Ishikawa (cell line): ENCODE data around the gene FAAP20.

ENCODE experiments used
- CEBPB ChIP-seq: IDR thresholded peaks from 2 replicates; pipeline ENCODE4 v1.6.1; 2012
- CREB1 ChIP-seq: IDR thresholded peaks from 2 replicates; pipeline ENCODE4 v1.6.1; 2012; ENCODE audit warnings: low read depth
- EGR1 ChIP-seq: IDR thresholded peaks from 2 replicates; pipeline ENCODE4 v1.6.1; 2012
- EP300 ChIP-seq: IDR thresholded peaks from 2 replicates; pipeline ENCODE4 v1.6.1; 2012; ENCODE audit warnings: borderline replicate concordance
- FOXM1 ChIP-seq: IDR thresholded peaks from 2 replicates; pipeline ENCODE4 v1.6.1; 2012; ENCODE audit warnings: low read depth, borderline replicate concordance
- NFIC ChIP-seq: IDR thresholded peaks from 2 replicates; pipeline ENCODE4 v1.6.1; 2012
- RAD21 ChIP-seq: IDR thresholded peaks from 2 replicates; pipeline ENCODE4 v1.6.1; 2012; ENCODE audit warnings: low read depth
- TAF1 ChIP-seq: IDR thresholded peaks from 2 replicates; pipeline ENCODE4 v1.6.1; 2012; ENCODE audit warnings: low read depth, mild to moderate bottlenecking
- TCF12 ChIP-seq: IDR thresholded peaks from 2 replicates; pipeline ENCODE4 v1.6.1; 2012; ENCODE audit warnings: low read depth
- TEAD4 ChIP-seq: IDR thresholded peaks from 2 replicates; pipeline ENCODE4 v1.6.1; 2012
- YY1 ChIP-seq: IDR thresholded peaks from 2 replicates; pipeline ENCODE4 v1.6.1; 2012; ENCODE audit warnings: low read depth
- ZBTB7A ChIP-seq: IDR thresholded peaks from 2 replicates; pipeline ENCODE4 v1.6.1; 2012; ENCODE audit warnings: low read depth
- TF ChIP-seq, protein P1 (sequence below): IDR thresholded peaks from 2 replicates; pipeline ENCODE4 v1.6.1; 2012
- TF ChIP-seq, protein P2 (sequence below): IDR thresholded peaks from 2 replicates; pipeline ENCODE4 v1.6.1; 2012; ENCODE audit warnings: low read depth, mild to moderate bottlenecking
- TF ChIP-seq, protein P3 (sequence below): IDR thresholded peaks from 2 replicates; pipeline ENCODE4 v1.6.1; 2012

The FAAP20 gene, protein sequence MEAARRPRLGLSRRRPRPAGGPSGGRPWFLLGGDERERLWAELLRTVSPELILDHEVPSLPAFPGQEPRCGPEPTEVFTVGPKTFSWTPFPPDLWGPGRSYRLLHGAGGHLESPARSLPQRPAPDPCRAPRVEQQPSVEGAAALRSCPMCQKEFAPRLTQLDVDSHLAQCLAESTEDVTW

DNA sequence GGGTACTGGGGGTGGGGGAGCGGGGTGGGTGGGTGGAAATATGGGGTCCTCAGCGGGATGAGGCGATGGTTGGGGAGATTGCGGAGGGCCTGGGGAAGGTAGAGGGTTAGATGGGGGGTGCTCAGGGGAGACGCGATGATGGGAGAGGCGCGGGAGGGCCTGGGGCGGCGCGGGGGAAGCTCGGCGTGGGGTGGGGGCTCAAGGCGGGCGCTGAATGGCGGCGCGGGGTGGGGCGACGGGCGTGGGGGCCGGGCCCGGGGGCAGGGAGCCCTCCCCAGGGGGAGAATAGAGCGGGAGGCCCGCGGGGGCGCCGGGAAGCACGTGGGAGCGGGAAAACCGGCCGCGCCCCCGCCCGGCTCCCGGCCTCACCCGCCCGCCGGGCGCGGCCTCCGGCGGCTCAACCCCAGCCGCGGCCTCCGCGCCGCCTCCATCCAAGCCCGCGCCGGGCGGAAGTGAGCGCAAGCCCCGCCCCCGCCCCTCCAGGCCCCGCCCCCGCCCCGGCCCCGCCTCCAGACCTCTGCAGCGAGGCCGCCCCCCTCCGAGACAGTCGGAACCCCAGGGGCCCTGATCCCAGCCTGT, at the start of gene FAAP20:
Gene FAAP20, minus strand, starts transcription at position 454 of the 579 bp plus-strand sequence. Its CDS starts 23 bp downstream, at position 431.
- 0 out of 2 replicates have a peak, but pooled peaks have one; percentile 16 for TF ChIP-seq YY1
- TF ChIP-seq FOXM1 = no peak

DNA sequence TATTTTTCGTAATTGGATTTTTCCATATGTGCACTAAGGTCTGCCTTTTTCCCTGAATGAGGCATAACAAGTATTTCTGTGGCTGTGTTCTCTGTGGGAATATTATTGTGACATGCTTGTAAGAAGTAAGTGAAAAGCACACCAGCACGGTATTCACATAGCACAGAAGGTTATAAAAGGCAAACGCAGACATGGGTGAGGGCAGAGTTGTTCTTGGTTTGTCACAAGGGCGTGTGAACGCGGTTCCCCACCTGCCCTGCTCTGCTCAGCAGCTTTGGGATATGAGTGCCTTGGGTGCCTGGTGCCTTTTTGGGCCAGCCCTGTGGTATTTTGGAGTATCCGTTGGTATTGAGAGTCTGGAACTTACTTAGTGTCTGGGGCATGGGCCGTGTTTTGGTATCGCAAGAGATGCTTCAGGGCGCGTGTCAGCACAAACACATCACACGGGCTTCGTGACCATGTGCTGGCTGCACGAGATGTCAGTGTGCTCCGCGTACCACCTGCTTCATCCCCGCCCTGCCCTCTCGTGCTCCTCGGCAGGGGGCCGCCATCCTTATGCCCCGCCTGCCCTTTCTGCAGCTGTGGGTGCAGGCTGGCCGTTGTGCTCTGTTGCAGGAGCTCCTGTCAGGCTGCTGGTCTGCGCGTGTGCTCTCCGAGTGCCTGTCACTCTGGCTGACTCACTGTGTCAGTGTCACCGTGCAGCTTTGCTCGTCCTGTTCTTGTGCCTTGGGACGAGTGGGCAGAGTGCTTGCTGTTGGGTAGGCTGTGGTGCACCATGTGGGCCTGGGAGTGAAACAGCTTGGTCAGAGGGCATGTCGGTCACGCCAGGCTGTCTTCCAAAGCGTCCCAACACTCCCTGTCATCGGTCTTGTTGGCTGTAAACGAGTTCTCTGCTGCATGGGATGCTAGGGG, 48.5 kb upstream of the FAAP20 start:
- TF ChIP-seq TEAD4 (no peak), TAF1 (no peak), TCF12 (no peak), CREB1 (no peak), NFIC (no peak), EGR1 (no peak), FOXM1 (no peak), ZBTB7A (no peak), CEBPB (no peak), EP300 (no peak)
- TF ChIP-seq, protein P1, sequence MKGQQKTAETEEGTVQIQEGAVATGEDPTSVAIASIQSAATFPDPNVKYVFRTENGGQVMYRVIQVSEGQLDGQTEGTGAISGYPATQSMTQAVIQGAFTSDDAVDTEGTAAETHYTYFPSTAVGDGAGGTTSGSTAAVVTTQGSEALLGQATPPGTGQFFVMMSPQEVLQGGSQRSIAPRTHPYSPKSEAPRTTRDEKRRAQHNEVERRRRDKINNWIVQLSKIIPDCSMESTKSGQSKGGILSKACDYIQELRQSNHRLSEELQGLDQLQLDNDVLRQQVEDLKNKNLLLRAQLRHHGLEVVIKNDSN = no peak
- TF ChIP-seq, protein P2, sequence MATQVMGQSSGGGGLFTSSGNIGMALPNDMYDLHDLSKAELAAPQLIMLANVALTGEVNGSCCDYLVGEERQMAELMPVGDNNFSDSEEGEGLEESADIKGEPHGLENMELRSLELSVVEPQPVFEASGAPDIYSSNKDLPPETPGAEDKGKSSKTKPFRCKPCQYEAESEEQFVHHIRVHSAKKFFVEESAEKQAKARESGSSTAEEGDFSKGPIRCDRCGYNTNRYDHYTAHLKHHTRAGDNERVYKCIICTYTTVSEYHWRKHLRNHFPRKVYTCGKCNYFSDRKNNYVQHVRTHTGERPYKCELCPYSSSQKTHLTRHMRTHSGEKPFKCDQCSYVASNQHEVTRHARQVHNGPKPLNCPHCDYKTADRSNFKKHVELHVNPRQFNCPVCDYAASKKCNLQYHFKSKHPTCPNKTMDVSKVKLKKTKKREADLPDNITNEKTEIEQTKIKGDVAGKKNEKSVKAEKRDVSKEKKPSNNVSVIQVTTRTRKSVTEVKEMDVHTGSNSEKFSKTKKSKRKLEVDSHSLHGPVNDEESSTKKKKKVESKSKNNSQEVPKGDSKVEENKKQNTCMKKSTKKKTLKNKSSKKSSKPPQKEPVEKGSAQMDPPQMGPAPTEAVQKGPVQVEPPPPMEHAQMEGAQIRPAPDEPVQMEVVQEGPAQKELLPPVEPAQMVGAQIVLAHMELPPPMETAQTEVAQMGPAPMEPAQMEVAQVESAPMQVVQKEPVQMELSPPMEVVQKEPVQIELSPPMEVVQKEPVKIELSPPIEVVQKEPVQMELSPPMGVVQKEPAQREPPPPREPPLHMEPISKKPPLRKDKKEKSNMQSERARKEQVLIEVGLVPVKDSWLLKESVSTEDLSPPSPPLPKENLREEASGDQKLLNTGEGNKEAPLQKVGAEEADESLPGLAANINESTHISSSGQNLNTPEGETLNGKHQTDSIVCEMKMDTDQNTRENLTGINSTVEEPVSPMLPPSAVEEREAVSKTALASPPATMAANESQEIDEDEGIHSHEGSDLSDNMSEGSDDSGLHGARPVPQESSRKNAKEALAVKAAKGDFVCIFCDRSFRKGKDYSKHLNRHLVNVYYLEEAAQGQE = no peak
- TF ChIP-seq, protein P3, sequence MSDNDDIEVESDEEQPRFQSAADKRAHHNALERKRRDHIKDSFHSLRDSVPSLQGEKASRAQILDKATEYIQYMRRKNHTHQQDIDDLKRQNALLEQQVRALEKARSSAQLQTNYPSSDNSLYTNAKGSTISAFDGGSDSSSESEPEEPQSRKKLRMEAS = no peak

DNA sequence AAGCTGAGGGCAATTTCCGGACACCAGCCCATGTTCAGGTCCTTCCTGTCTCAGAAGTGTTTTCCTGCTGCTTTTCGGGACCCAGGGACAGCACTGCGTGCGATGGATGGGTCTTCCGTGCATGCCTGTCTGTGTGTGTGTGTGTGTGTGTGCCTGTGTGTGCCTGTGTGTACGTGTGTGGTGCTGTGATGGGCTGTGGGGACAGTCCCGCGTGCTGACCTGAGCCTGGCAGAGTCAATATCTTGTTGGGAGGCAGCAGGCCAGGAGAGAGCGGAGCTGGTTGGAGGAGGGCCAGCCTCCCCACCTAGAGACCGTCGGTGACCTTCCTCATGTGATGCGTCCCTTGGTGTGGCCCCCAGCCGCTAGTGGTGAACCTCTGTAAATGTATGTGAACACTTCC, 47.2 kb upstream of the FAAP20 start:
- TF ChIP-seq, protein P1 = no peak
- TF ChIP-seq CREB1 (no peak), RAD21 (no peak), NFIC (no peak), FOXM1 (no peak)

DNA sequence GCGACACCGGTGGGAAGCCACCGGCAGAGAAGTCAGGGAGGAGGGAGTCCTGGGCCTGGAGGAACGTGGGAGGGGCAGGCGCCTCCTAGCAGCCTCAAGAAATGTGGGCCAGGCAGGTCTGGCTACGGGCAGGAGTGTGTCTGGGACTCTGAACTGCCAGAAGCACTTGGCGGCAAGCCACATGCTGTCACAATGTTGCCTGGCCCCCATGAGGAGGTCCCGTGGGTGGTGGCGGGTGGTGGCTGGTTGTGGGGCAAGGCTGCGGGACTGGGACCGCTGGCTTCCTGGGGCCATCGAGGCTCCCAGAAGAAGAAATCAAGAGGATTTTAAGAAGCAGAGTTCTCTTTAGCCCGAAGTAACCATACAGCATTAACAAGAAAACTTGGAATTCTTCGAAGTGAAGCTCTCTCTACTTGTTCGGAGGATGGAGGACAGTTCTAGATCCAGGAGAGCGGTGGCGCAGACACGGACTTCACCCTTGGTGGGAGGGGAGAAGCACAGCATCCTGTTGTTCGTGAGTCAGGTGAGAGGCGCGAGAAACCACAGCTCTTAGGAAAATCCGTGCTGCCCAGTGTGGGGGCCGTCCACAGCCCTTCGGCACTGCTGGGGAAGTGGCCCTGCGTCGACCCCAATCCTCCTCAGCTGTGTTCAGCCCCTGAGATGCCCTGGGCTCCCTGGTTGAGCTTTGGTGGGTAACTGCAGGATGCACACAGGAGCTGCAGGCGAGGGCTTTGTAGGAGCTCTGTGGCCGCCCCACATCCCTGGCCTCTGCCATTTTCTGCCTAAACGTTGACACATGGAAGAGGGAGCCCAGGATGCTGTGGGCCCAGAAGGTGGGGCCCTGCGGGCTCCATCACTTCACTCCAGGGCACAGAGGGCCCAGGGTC, 45.9 kb upstream of the FAAP20 start:
- TF ChIP-seq, protein P3 = no peak
- TF ChIP-seq, protein P1 = no peak
- TF ChIP-seq YY1 = no peak
- no peak for TF ChIP-seq EP300
- no peak for TF ChIP-seq EGR1
- TF ChIP-seq NFIC = peak; percentile 41; the same call in 1 of the 2 replicates
- TF ChIP-seq CEBPB = no peak

DNA sequence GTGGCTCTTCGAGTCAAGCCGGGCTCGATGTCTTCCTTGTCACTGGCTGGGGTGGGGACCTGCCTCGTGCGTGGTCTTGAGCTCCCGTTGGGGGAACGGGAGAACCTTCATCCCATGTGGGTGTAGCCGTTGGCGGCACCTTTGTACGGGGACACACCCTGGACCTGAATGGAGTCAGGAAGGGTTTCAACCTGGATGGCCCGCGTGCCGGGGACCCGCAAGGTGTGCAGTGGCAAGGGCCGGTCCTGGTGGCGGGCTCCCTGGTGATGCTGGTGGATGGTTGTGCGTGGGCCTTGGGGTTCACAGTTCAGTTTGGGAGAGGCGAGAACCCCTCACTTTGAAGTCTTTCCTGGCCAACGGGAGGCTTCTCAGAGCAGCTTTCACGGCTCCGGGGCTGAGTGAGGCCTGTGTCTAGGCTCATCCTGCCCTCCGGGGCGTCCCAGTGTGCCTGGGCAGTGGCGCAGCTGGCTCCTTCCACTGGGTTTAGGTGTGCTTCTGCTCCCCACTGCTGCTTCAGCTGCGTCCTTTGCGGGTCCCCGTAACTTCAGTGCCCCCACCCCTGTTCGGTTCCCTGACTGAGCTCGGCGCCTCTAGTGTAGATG, 44.9 kb upstream of the FAAP20 start:
- no peak for TF ChIP-seq RAD21
- TF ChIP-seq YY1 = no peak

DNA sequence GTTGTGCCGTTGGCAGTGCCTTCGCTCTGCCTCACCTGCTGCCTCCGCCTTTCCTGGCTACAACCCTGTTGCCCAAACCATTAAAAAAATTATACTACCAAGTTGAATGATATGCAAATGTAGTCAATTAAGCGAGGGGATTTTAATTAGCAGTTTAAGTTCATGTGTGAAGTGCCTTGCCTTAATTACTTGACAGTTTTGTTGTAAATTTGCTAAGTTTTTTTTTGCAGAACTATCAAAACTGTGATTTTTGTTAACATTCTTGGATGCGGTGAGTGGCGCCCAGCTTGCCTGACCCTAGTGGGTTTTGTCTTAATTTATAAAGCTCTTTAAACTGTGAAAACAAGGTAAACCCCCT, 44.4 kb upstream of the FAAP20 start:
- TF ChIP-seq EGR1 (no peak), TCF12 (no peak), TAF1 (no peak), TEAD4 (no peak), RAD21 (no peak), ZBTB7A (no peak), NFIC (no peak), EP300 (no peak), YY1 (no peak), CEBPB (no peak), CREB1 (no peak), FOXM1 (no peak)
- TF ChIP-seq, protein P1 = no peak
- TF ChIP-seq, protein P2 = no peak
- TF ChIP-seq, protein P3 = no peak
